Mesothelial cell of epicardium (in vitro differentiated cells): Measurements from ENCODE around the gene ABHD17B. TPM values are rescaled to one million over a fixed set of nuclear protein-coding genes. Genes with fewer than 3 reads are reported as not detected.

ENCODE experiments used
- DNase-seq, 2 experiments: peaks; one replicate each; pipeline ENCODE4 v3.0.0; 2021; ENCODE audit warnings: low spot score in 2 of 2; ENCODE audit not compliant: unreplicated experiment in 2 of 2
- H3K27ac Mint-ChIP-seq: 2 replicates; pipeline ENCODE4 v1.8.0; 2021; ENCODE audit warnings: mixed read lengths
- H3K27me3 Mint-ChIP-seq: 2 replicates; pipeline ENCODE4 v1.8.0; 2021; ENCODE audit warnings: low read depth, mixed read lengths
- H3K36me3 Mint-ChIP-seq: 2 replicates; pipeline ENCODE4 v1.8.0; 2021; ENCODE audit warnings: mixed read lengths
- H3K4me1 Mint-ChIP-seq: 2 replicates; pipeline ENCODE4 v1.8.0; 2021; ENCODE audit warnings: mixed read lengths
- H3K4me3 Mint-ChIP-seq: 2 replicates; pipeline ENCODE4 v1.8.0; 2021; ENCODE audit warnings: mild to moderate bottlenecking, moderate library complexity, mixed read lengths
- H3K9me3 Mint-ChIP-seq: 2 replicates; pipeline ENCODE4 v1.8.0; 2021; ENCODE audit warnings: mixed read lengths
- total RNA-seq: library from RNA; stranded (reverse); gene quantifications from 3 replicates; pipeline ENCODE4 v1.2.1, GENCODE V29; 2021
- TF ChIP-seq, protein P1 (sequence below): fragments of 200-600 bp; sonication (generic); IDR thresholded peaks from one replicate; pipeline ENCODE4 v1.5.0; 2021; ENCODE audit warnings: antibody characterized with exemption; ENCODE audit not compliant: unreplicated experiment

ABHD17B gene
- total RNA-seq, 1 donor from 2014 or later: 27.0 TPM

DNA sequence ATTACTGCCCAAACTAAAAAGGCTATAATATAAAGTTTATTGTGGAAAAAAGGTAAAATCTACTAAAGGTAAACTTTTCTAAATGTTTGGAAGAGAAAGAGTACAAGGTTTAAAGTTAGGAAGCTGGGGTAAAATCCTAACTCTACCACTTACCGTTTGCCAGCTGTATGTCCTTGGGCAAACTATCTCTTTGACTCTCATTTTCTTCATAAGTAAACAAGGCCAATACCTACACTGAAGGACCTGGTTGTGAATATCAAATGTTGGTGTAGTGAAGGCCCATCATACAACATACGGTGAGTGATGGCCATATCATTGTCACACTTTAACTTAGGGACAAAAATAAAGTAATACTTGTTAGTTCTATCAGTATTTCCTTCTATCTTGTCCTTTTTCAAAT, 34.9 kb downstream of the ABHD17B start:
- Mint-ChIP-seq H3K36me3 (peaks cover 48% of the 10 kb centered on the region), H3K9me3 (peaks cover 38% of the 10 kb centered on the region), H3K4me3 (no peak overlapping the region), H3K27me3 (no peaks in the 10 kb centered on the region), H3K4me1 (no peaks in the 10 kb centered on the region), H3K27ac (no peak overlapping the region)
- TF ChIP-seq, protein P1, sequence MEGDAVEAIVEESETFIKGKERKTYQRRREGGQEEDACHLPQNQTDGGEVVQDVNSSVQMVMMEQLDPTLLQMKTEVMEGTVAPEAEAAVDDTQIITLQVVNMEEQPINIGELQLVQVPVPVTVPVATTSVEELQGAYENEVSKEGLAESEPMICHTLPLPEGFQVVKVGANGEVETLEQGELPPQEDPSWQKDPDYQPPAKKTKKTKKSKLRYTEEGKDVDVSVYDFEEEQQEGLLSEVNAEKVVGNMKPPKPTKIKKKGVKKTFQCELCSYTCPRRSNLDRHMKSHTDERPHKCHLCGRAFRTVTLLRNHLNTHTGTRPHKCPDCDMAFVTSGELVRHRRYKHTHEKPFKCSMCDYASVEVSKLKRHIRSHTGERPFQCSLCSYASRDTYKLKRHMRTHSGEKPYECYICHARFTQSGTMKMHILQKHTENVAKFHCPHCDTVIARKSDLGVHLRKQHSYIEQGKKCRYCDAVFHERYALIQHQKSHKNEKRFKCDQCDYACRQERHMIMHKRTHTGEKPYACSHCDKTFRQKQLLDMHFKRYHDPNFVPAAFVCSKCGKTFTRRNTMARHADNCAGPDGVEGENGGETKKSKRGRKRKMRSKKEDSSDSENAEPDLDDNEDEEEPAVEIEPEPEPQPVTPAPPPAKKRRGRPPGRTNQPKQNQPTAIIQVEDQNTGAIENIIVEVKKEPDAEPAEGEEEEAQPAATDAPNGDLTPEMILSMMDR: no peak
- no peak for DNase-seq

DNA sequence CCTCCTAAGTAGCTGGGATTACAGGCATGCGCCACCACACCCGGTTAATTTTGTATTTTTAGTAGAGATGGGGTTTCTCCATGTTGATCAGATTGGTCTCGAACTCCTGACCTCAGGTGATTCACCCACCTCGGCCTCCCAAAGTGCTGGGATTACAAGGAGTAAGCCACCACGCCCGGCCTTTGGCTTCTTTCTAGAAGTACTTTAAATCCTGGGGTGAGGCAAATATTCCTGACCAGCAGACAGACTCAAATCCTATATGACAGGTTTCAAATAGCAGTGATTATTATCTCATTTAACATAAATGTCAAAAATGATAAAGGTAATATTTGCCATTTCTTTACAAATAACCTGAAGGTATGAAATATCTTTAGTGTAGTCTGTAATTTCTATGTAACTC, 35.6 kb downstream of the ABHD17B start:
- DNase-seq: no peak
- Mint-ChIP-seq H3K27ac (no peak overlapping the region), H3K9me3 (peaks cover 33% of the 10 kb centered on the region), H3K4me3 (no peak overlapping the region), H3K27me3 (no peaks in the 10 kb centered on the region), H3K36me3 (peaks cover 47% of the 10 kb centered on the region), H3K4me1 (no peaks in the 10 kb centered on the region)
- TF ChIP-seq, protein P1: no peak

DNA sequence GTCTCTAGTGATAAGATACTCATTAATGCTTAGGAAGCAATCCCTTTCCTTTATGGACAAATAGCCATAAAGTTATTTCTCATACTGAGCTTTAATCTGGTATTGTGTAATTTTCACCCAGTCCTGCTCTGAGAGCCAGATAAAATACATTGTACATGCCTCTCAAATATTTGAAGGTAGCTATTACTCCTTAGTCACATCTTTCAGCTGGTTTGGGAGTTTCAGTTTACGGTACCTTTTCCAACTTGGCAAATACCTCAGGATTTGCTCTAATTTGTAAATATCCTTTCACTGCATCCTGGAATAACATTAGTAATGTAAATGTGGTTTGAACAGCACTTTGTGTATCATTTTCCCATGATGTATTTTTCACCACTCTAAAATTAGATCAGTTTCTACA, 47.4 kb downstream of the ABHD17B start:
- TF ChIP-seq, protein P1: no peak
- peaks cover 21% of the 10 kb centered on the region for H3K9me3 Mint-ChIP-seq
- H3K27me3 Mint-ChIP-seq: no peaks in the 10 kb centered on the region
- H3K36me3 Mint-ChIP-seq: peaks cover 60% of the 10 kb centered on the region
- no peak overlapping the region for H3K27ac Mint-ChIP-seq
- H3K4me1 Mint-ChIP-seq: peaks cover 4% of the 10 kb centered on the region
- no peak for DNase-seq
- no peak overlapping the region for H3K4me3 Mint-ChIP-seq

DNA sequence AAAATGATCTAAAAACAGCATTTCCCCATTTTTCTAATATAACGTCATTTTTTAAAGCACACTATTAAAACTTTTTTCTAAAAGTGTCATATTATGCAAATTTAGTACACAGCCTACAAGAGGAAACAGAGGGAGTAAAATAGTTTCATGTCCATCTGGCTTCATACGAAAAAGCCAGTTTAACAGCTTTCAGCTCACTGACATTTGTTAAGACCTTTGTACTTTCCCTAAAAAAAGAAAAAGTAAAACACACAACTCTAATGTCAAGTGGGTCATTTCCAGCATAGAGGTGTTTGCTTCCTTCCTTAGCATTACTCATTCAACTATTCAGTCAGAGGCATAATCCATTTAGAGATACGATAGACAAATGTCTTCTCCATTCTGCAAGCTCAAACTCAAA, 49.4 kb downstream of the ABHD17B start:
- H3K27ac Mint-ChIP-seq: no peak overlapping the region
- no peak overlapping the region for H3K4me3 Mint-ChIP-seq
- H3K4me1 Mint-ChIP-seq: no peaks in the 10 kb centered on the region
- H3K27me3 Mint-ChIP-seq: no peaks in the 10 kb centered on the region
- TF ChIP-seq, protein P1: no peak
- H3K9me3 Mint-ChIP-seq: peaks cover 29% of the 10 kb centered on the region
- no peak for DNase-seq
- peaks cover 60% of the 10 kb centered on the region for H3K36me3 Mint-ChIP-seq

DNA sequence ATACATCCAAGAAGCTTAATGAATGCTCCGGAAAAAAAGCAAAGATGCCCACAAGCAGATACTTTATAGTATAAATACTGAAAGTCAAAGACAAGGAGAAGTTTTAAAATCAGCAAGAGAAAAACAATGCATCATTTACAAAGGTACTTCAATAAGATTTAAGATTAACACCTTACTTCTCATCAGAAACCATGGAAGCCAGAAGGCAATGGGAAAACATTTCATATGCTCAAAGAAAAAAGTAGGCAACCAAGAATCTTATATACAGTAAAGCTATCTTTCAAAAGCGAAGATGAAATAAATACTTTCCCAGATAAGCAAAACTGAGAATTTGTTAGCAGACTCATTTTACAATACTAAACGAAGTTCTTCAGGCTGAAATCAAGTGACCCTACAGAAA, 51.1 kb downstream of the ABHD17B start:
- no peaks in the 10 kb centered on the region for H3K27me3 Mint-ChIP-seq
- peaks cover 29% of the 10 kb centered on the region for H3K9me3 Mint-ChIP-seq
- DNase-seq: no peak
- TF ChIP-seq, protein P1: no peak
- no peaks in the 10 kb centered on the region for H3K4me1 Mint-ChIP-seq
- H3K36me3 Mint-ChIP-seq: peaks cover 57% of the 10 kb centered on the region
- H3K4me3 Mint-ChIP-seq: no peak overlapping the region
- H3K27ac Mint-ChIP-seq: no peak overlapping the region

DNA sequence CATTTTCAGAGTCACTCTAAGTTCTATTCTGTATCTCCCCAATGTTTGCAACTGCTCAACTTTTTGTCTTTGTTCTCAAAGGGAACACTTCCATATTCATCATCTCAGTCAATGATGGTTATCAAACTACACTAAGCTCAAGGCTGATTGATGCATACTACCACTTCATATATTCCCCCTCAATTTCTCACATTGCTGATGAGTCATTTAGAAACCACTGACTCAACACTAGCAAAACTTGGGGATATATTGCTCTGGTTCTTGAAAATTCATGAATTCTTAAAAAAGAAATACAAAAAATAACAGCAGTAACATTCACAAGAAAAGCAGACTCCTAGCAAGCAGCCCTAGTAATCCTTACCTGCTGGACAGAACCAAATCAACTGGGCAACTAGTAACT, 52.2 kb downstream of the ABHD17B start:
- Mint-ChIP-seq H3K4me1 (no peaks in the 10 kb centered on the region), H3K9me3 (peaks cover 29% of the 10 kb centered on the region), H3K27ac (no peak overlapping the region), H3K27me3 (no peaks in the 10 kb centered on the region), H3K4me3 (no peak overlapping the region), H3K36me3 (peaks cover 50% of the 10 kb centered on the region)
- TF ChIP-seq, protein P1: no peak
- no peak for DNase-seq
